K562 (cell line): ENCODE data around the gene NUBP2. TPM values are rescaled to one million over a fixed set of nuclear protein-coding genes. Genes with fewer than 3 reads are reported as not detected.

ENCODE experiments used
- ARID2 ChIP-seq: fragments of 450-650 bp; IDR thresholded peaks from 2 replicates; pipeline ENCODE4 v1.6.1; 2017; ENCODE audit warnings: antibody characterized with exemption, mild to moderate bottlenecking
- BRF1 ChIP-seq: IDR thresholded peaks from 3 replicates; pipeline ENCODE4 v1.6.1; 2011; ENCODE audit warnings: borderline replicate concordance, mild to moderate bottlenecking; ENCODE audit not compliant: insufficient read length; ENCODE audit errors: extremely low read depth
- CBX2 ChIP-seq: fragments of 200-600 bp; sonication (generic); IDR thresholded peaks from one replicate; pipeline ENCODE4 v1.6.1; 2012; ENCODE audit warnings: mild to moderate bottlenecking, low read length, inconsistent platforms; ENCODE audit not compliant: insufficient read depth, poor library complexity, severe bottlenecking
- FOSL1 ChIP-seq: fragments of 200-800 bp; sonication (Bioruptor generic); conservative IDR thresholded peaks from 2 replicates; pipeline ENCODE4 v1.6.1; 2016; ENCODE audit warnings: missing genetic modification characterization, missing compliant biosample characterization
- GTF2B ChIP-seq: IDR thresholded peaks from 2 replicates; pipeline ENCODE4 v1.6.1; 2011; ENCODE audit not compliant: insufficient read length; ENCODE audit errors: extremely low read depth
- HNRNPLL ChIP-seq: fragments of 200-400 bp; formaldehyde crosslinking; IDR thresholded peaks from 2 replicates; pipeline ENCODE4 v1.6.1; 2017; ENCODE audit warnings: low read length, low read depth, mild to moderate bottlenecking; ENCODE audit not compliant: poor library complexity, severe bottlenecking
- MXD1 ChIP-seq: fragments of 250-450 bp; sonication (Bioruptor Pico); IDR thresholded peaks from 2 replicates; pipeline ENCODE4 v1.8.0; 2021; ENCODE audit warnings: borderline replicate concordance, mild to moderate bottlenecking, moderate library complexity; ENCODE audit not compliant: poor library complexity, severe bottlenecking
- POLR3G ChIP-seq: IDR thresholded peaks from 2 replicates; pipeline ENCODE4 v1.6.1; 2011; ENCODE audit not compliant: insufficient read length, insufficient replicate concordance; ENCODE audit errors: extremely low read depth
- PRDM10 ChIP-seq: fragments of 450-650 bp; IDR thresholded peaks from 2 replicates; pipeline ENCODE4 v1.6.1; 2018; ENCODE audit not compliant: partially characterized antibody
- RUNX1 ChIP-seq: sonication (generic); IDR thresholded peaks from 2 replicates; pipeline ENCODE4 v1.6.1; 2016; ENCODE audit warnings: antibody characterized with exemption, low read depth
- TAF7 ChIP-seq: fragments of 450-650 bp; IDR thresholded peaks from 2 replicates; pipeline ENCODE4 v1.6.1; 2016; ENCODE audit warnings: missing genetic modification characterization, missing compliant biosample characterization
- TBL1XR1 ChIP-seq, 2 experiments: IDR thresholded peaks; 2 replicates each; pipeline ENCODE4 v1.6.1; 2012; ENCODE audit warnings: improper control_type of control experiment in 2 of 2, low read length in 2 of 2, mild to moderate bottlenecking in 1 of 2
- TEAD1 ChIP-seq, 2 experiments: fragments of 450-650 bp in 1 of 2; sonication (generic) in 1 of 2; formaldehyde crosslinking; IDR thresholded peaks; 2 replicates each; pipeline versions ENCODE4 v1.4.0 to v1.8.0; 2020 to 2022; ENCODE audit warnings: mild to moderate bottlenecking in 2 of 2, missing genetic modification reagents in 1 of 2
- TFE3 ChIP-seq: fragments of 450-650 bp; formaldehyde crosslinking; IDR thresholded peaks from 2 replicates; pipeline ENCODE4 v1.4.0; 2020; ENCODE audit warnings: mild to moderate bottlenecking, mixed read lengths
- U2AF2 ChIP-seq: fragments of 200-400 bp; formaldehyde crosslinking; optimal IDR thresholded peaks from 2 replicates; pipeline ENCODE3; 2017; ENCODE audit warnings: low read depth, mild to moderate bottlenecking, low read length
- ZBTB7A ChIP-seq: IDR thresholded peaks from 2 replicates; pipeline ENCODE4 v1.6.1; 2011; ENCODE audit warnings: low read depth, mild to moderate bottlenecking, low read length, moderate library complexity, borderline replicate concordance; ENCODE audit not compliant: control insufficient read depth
- ZNF263 ChIP-seq: sonication (generic); formaldehyde crosslinking; IDR thresholded peaks from 2 replicates; pipeline ENCODE4 v1.8.0; 2022; ENCODE audit warnings: mild to moderate bottlenecking, missing genetic modification reagents, borderline replicate concordance
- ZNF277 ChIP-seq: fragments of 250-450 bp; sonication (Bioruptor Pico); IDR thresholded peaks from 2 replicates; pipeline ENCODE4 v1.8.0; 2022; ENCODE audit warnings: inconsistent platforms, mild to moderate bottlenecking, moderate library complexity, borderline replicate concordance
- ZNF384 ChIP-seq: IDR thresholded peaks from 2 replicates; pipeline ENCODE4 v1.6.1; 2012; ENCODE audit warnings: low read depth, low read length, improper control_type of control experiment
- polyA plus RNA-seq, 8 experiments: library from polyadenylated mRNA; depleted of rRNA in 4 of 8; stranded (reverse) in 5 of 8; unstranded in 3 of 8; fragments of >200 nt; fragmentation: Nextera tagmentation in 2 of 8; fragmentation: Illumina TruSeq in 1 of 8; extraction: Ambion mirVana in 2 of 8; extraction: Trizol in 1 of 8; gene quantifications; 2 replicates each; pipeline versions ENCODE4 v1.2.1 to v1.2.3, GENCODE V29; 2011 to 2014; ENCODE audit warnings: inconsistent platforms in 1 of 8, missing spikeins in 1 of 8
- total RNA-seq, 7 experiments: library from RNA; depleted of rRNA in 6 of 7; stranded (reverse); fragments of >200 nt in 6 of 7; fragmentation: Illumina TruSeq in 2 of 7; extraction: Trizol in 2 of 7; gene quantifications; 2 replicates each; pipeline versions ENCODE4 v1.2.1 to v1.2.3, GENCODE V29; 2011 to 2021; ENCODE audit warnings: low replicate concordance in 1 of 7

NUBP2 gene
- total and polyA plus RNA-seq, 9 of the 15 experiments (the other 6 are each of a cell fraction or from before 2014, with no cell fraction given), result 1.8 to 115 (median 24.0) TPM

- no peak for TF ChIP-seq CBX2
- TF ChIP-seq ARID2, result no peak
- TF ChIP-seq PRDM10, result peak; percentile 89
- TF ChIP-seq MXD1 (CRISPR knock-in tag), result no peak
- TF ChIP-seq ZBTB7A, result peak; percentile 93
- peak in 1 of 2 experiments; percentile 57; a peak in 2 of 4 replicates for TF ChIP-seq TEAD1 (CRISPR knock-in tag; IDR thresholded peaks at IDR 0.05)
- no peak for TF ChIP-seq TFE3 (CRISPR knock-in tag)
- no peak for TF ChIP-seq HNRNPLL
- peak; percentile 87; the same call in 1 of the 2 replicates for TF ChIP-seq RUNX1
- no peak for TF ChIP-seq TAF7 (tag)
- TF ChIP-seq POLR3G, result no peak
- peak; percentile 98 for TF ChIP-seq ZNF384
- TF ChIP-seq ZNF263 (CRISPR knock-in tag), result no peak; the same call in 1 of the 2 replicates
- TF ChIP-seq FOSL1 (tag), result peak; percentile 93
- TF ChIP-seq U2AF2, result no peak
- no peak for TF ChIP-seq ZNF277 (CRISPR knock-in tag)
- TF ChIP-seq TBL1XR1 (IDR thresholded peaks at IDR 0.05; ENCODE audit: low read length in 2 of 2), result peak; percentile 60 to 92; a peak in 3 of 4 replicates
- no peak for TF ChIP-seq BRF1
- no peak for TF ChIP-seq GTF2B
Measured at GRCh38 chr16:1832838-1833454, 50.2 kb downstream of the NUBP2 start (continued).
